Activated naive CD8-positive, alpha-beta T cell treated with anti-CD3 and anti-CD28 coated beads, Interleukin-2, amount 10 ng/mL, durations not matched to agents 7 days and 5 days (primary cell): Measurements from ENCODE around the gene CORO2A. TPM values are rescaled to one million over a fixed set of nuclear protein-coding genes. Genes with fewer than 3 reads are reported as not detected.
A peak's percentile ranks its signal among the peaks of the same experiment; 100 is the strongest.
"Not testable (repeated sequence)": the region's sequence is repeated elsewhere in the genome, so short reads cannot be mapped to it uniquely, and the experiment has no call there.

ENCODE experiments used
- ATAC-seq: fragments of 150-1000 bp; cut with Tn5 transposase; one replicate; pipeline ENCODE4 v1.10.0; 2021; ENCODE audit warnings: low read depth, moderate library complexity
- POLR2A ChIA-PET: fragments of 350-600 bp; sonication (Branson Sonifier 250); formaldehyde crosslinking; loops from one replicate; lab custom pipeline; 2021; ENCODE audit warnings: antibody characterized with exemption; lab: Charles Lee
- DNase-seq: peaks from one replicate; pipeline ENCODE4 v3.0.0; 2021
- H3K27ac Mint-ChIP-seq: one replicate; pipeline ENCODE4 v1.8.0; 2022; ENCODE audit warnings: mild to moderate bottlenecking, mixed read lengths
- H3K27me3 Mint-ChIP-seq: one replicate; pipeline ENCODE4 v1.8.0; 2022; ENCODE audit warnings: mild to moderate bottlenecking, moderate library complexity, mixed read lengths
- H3K36me3 Mint-ChIP-seq: one replicate; pipeline ENCODE4 v1.8.0; 2021; ENCODE audit warnings: mild to moderate bottlenecking, mixed read lengths
- H3K4me1 Mint-ChIP-seq: one replicate; pipeline ENCODE4 v1.8.0; 2021; ENCODE audit warnings: mixed read lengths
- H3K4me3 Mint-ChIP-seq: one replicate; pipeline ENCODE4 v1.8.0; 2022; ENCODE audit warnings: mild to moderate bottlenecking, moderate library complexity, mixed read lengths
- H3K9me3 Mint-ChIP-seq: one replicate; pipeline ENCODE4 v1.8.0; 2021; ENCODE audit warnings: mixed read lengths
- total RNA-seq, 2 experiments: library from RNA; stranded (reverse); gene quantifications; one replicate each; pipeline ENCODE4 v1.2.3, GENCODE V29; 2021

Gene CORO2A
- total RNA-seq, 2 experiments from 2014 or later = 11.7 to 12.0 TPM

DNA sequence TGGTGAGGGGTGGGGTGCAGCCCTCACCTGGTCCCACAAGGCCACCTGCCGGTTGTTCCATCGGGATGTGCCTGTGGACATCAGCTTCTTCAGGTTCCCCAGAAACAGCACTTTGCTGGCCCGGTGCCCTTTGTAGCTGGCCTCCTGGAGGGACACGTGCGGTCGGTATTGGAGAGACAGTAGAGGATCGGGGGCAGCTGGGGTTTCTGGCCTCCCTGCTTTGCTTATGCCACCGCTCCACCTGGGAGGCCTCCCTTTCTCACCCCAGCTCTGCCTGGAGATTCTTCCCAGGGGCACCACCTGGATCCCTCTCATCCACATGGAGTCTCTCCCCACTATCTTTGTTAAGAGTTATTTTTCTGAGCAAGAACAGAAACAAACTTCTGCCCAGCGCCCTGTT, 60.3 kb downstream of the CORO2A start:
- H3K27ac Mint-ChIP-seq = no peak overlapping the region
- DNase-seq (no peak), ATAC-seq (no peak)
- no peak overlapping the region for H3K4me3 Mint-ChIP-seq
- peaks cover 7% of the 10 kb centered on the region for H3K4me1 Mint-ChIP-seq
- H3K27me3 Mint-ChIP-seq = no peaks in the 10 kb centered on the region
- no peaks in the 10 kb centered on the region for H3K9me3 Mint-ChIP-seq
- H3K36me3 Mint-ChIP-seq = no peaks in the 10 kb centered on the region
- POLR2A ChIA-PET = interaction anchor here (1.0 kb wide), 1 partner anchor 11 kb away, joined by 3 read pairs; no protein-coding TSS in a partner anchor

DNA sequence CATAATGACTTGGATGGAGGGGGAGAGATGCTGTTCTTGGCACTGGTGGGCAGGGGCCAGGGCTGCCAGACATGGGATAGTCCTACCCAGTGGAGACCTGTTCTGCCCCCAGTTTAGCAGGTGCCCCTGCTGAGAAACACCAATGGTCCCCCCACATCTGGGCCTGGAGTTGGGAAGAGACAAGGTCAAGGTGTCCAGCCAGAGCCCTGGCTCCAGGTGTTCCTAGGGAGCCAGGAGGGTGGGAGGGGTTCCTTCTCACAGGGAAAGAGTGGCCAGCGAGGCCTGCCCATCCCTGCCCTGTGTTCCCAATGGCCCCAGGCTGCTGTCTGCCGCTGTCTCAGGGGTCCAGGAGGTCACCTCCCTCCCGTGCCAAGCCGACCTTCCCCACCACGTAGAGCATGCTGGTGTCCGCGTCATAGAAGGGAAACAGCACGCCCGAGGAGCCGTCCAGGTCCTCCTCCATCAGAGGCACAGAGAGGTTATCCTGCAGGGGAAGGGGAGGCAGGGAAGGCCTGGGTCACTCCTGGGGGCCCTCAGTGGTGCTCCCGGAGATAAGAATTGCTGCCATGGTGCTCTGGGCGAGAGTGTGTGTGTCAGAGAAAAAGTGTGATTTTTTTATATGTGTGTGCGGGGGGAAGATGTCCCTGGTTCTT, 61.7 kb downstream of the CORO2A start:
- no peaks in the 10 kb centered on the region for H3K27me3 Mint-ChIP-seq
- no peak overlapping the region for H3K4me3 Mint-ChIP-seq
- ATAC-seq (no peak), DNase-seq (no peak)
- H3K36me3 Mint-ChIP-seq = peaks cover 4% of the 10 kb centered on the region
- H3K27ac Mint-ChIP-seq = peak overlapping the region; percentile 51
- H3K4me1 Mint-ChIP-seq = peaks cover 7% of the 10 kb centered on the region
- H3K9me3 Mint-ChIP-seq = no peaks in the 10 kb centered on the region
- POLR2A ChIA-PET = no interaction called here

DNA sequence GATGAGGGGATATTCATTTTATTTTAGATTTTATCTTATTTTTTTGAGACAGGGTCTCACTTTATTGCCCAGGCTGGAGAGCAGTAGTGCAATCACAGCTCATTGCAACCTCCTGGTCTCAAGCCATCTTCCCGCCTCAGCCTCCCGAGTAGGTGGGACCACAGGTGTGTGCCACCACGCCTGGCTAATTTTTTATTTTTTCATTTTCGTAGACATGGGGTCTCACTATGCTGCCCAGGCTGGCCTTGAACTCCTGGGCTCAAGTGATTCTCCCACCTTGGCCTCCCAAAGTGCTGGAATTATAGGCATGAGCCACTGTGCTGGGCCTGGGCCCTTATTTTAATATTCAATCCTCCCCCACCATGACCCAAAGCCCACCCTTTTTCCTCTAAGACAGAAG, 62.4 kb downstream of the CORO2A start:
- POLR2A ChIA-PET = interaction anchor here (0.6 kb wide), 1 partner anchor 28 kb away, joined by 3 read pairs; no protein-coding TSS in a partner anchor
- ATAC-seq, H3K36me3 Mint-ChIP-seq, DNase-seq, H3K27me3 Mint-ChIP-seq, H3K9me3 Mint-ChIP-seq, H3K4me3 Mint-ChIP-seq, H3K4me1 Mint-ChIP-seq: not testable (repeated sequence)
- peak overlapping the region; percentile 51 for H3K27ac Mint-ChIP-seq

DNA sequence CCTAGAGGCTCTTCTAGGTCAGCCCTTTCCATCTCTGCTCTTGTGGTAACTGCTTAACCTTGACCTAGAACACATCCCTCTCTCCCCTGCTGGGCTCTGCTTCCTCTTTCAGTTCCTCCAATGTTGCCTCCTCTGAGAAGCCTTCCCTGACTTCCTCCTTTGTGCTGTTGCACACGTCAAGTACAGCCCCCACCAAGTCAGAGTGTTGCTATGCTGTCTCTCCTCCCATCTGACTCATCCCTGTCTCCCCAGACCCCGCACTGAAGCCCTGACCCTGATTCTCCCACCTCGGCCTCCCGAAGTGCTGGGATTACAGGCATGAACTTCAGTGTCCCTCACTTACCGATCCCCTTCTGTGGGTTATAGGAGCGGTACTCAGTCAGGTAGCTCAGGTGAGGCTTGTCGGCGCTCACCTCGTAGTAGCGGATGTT, 63.0 kb downstream of the CORO2A start:
- Mint-ChIP-seq H3K9me3 (no peaks in the 10 kb centered on the region), H3K27me3 (no peaks in the 10 kb centered on the region), H3K4me3 (no peak overlapping the region), H3K36me3 (peaks cover 4% of the 10 kb centered on the region), H3K4me1 (peaks cover 7% of the 10 kb centered on the region), H3K27ac (peak overlapping the region; percentile 59)
- DNase-seq (no peak), ATAC-seq (peak; percentile 53)
- POLR2A ChIA-PET = interaction anchor here (0.6 kb wide), 1 partner anchor 27 kb away, joined by 3 read pairs; no protein-coding TSS in a partner anchor

DNA sequence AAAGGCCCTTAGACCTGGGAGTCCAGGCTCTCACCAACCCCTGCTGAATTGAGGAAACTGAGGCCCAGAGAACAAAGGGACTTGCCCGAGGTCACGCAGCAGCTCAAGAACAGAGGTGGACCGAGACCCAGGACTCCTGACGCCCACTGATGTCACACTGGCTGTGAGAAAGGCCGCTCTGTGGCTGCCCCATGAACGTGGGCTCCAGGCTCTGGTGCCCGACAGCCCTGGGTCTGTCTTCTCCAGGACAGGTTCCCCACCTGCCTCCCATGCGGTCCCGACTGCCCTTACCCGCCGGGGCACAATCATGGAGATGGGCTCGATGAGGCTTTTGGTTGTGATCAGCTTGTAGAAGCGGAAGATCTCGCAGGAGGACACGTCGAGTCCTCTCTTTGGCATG, 64.1 kb downstream of the CORO2A start:
- no peak overlapping the region for H3K27ac Mint-ChIP-seq
- POLR2A ChIA-PET = interaction anchor here (0.9 to 1.3 kb wide), 2 partner anchors 9 to 26 kb away, joined by 4 read pairs; partner anchors contain the start of gene TRIM14
- H3K36me3 Mint-ChIP-seq = peaks cover 4% of the 10 kb centered on the region
- H3K27me3 Mint-ChIP-seq = no peaks in the 10 kb centered on the region
- no peak overlapping the region for H3K4me3 Mint-ChIP-seq
- no peak for ATAC-seq
- DNase-seq = no peak
- H3K9me3 Mint-ChIP-seq = no peaks in the 10 kb centered on the region
- peaks cover 7% of the 10 kb centered on the region for H3K4me1 Mint-ChIP-seq

DNA sequence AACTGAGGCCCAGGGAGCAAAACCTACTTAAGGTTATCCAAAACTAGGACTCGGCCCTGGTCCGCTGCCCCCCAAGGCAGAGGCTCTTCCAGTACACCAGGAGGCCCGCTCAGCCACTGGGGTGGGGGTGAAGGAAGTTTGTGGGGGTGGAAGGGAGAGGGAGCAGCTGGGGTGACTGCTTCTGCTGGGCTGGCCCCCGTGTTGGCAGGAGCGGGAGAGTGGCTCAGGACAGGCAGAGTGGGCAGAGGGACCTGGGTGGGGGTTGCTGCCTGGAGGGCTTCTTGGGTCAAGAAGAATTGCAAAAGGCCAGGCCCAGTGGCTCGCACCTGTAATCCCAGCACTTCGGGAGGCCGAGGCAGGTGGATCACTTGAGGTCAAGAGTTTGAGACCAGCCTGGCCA, 65.2 kb downstream of the CORO2A start:
- peaks cover 7% of the 10 kb centered on the region for H3K4me1 Mint-ChIP-seq
- H3K27me3 Mint-ChIP-seq = no peaks in the 10 kb centered on the region
- no peak overlapping the region for H3K27ac Mint-ChIP-seq
- no peaks in the 10 kb centered on the region for H3K9me3 Mint-ChIP-seq
- DNase-seq (no peak), ATAC-seq (no peak)
- H3K36me3 Mint-ChIP-seq = peaks cover 4% of the 10 kb centered on the region
- POLR2A ChIA-PET = no interaction called here
- H3K4me3 Mint-ChIP-seq = no peak overlapping the region

DNA sequence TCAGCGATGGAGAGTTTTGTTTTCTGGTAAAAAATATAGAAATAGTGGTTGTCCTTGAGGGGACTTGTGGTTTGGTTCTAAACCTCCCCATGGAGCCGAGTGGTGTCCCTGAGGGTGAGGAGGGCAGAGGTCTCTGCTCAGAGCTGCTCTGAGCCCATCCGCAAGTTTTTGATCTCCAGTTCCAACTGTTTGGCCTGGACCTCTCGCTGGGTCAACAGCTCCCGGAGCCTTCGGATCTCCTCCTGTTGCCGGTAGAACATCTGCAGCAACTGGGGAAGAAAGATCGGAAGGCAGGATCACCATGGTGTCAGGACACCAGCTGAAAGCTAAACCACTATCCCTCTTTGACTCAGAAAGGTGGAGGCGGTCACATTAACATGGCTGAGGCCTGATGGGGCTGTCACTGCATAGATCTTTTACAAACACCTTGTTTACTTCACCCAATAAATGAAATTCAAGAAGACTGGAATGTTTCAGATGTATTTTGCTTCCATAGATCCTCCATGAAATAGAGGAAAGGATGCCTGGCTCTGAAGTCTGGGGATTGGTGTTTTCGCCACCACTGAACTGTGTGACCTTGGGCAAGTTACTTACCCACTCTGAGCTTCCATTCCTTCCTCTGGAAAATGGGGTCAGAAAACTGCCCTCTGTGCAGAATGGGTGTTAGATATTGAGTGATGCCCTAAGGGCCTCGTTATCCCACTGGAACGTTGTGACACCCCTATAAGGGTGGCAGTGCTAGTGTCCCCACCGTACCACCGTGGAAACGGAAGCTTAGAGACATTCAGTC, 67.6 kb downstream of the CORO2A start:
- ATAC-seq = no peak
- Mint-ChIP-seq H3K9me3 (no peaks in the 10 kb centered on the region), H3K4me3 (no peak overlapping the region), H3K4me1 (peaks cover 24% of the 10 kb centered on the region), H3K27me3 (no peaks in the 10 kb centered on the region), H3K27ac (no peak overlapping the region), H3K36me3 (peaks cover 4% of the 10 kb centered on the region)
- POLR2A ChIA-PET = interaction anchor here (1.4 kb wide), 1 partner anchor 131 kb away, joined by 3 read pairs; the partner anchor contains the start of gene TBC1D2
- no peak for DNase-seq

DNA sequence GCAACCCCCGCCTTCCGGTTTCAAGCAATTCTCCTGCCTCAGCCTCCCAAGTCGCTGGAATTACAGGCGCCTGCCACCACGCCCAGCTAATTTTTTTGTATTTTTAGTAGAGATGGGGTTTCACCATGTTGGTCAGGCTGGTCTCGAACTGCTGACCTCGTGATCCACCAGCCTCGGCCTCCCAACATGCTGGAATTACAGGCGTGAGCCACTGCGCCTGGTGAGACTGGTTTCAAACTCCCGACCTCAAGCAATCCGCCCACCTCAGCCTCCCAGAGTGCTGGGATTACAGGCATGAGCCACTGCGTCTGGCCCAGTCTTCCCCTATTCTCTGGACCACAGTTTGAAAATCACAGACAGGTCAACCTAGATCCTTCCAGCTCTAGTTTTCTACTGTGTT, 68.3 kb downstream of the CORO2A start:
- not testable (repeated sequence) for H3K27ac Mint-ChIP-seq

DNA sequence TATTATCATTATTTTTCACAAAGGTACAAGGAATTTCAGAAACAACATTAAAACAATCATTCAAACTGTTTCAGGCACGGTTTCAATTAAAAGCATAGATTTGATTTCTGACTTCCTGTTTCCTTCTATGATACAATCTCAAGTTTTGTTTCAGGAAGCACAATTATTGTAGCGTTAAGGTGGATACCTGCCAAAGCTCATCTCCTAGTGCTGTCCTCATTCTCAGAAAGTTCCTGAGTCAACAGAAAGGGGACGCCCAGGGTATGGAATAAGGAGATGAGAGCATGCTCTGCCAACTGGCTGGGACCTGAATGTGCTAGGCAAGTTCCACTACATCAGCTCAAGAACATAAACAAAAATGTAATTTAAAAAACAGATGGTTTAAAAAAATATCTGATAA, 71.4 kb downstream of the CORO2A start:
- Mint-ChIP-seq H3K36me3 (peaks cover 11% of the 10 kb centered on the region), H3K4me1 (peaks cover 37% of the 10 kb centered on the region), H3K27me3 (no peaks in the 10 kb centered on the region), H3K9me3 (no peaks in the 10 kb centered on the region), H3K27ac (peak overlapping the region; percentile 94), H3K4me3 (no peak overlapping the region)
- POLR2A ChIA-PET = interaction anchor here (0.8 to 7.5 kb wide), 6 partner anchors 11 to 136 kb away, joined by 3 to 125 read pairs (median 4); partner anchors contain the start of gene TBC1D2
- ATAC-seq (no peak), DNase-seq (no peak)

More for the DNA sequence above, 68.3 kb downstream of the CORO2A start:
- H3K9me3 Mint-ChIP-seq, H3K27me3 Mint-ChIP-seq, DNase-seq, ATAC-seq, H3K36me3 Mint-ChIP-seq, H3K4me3 Mint-ChIP-seq: not testable (repeated sequence)
- H3K4me1 Mint-ChIP-seq = peaks cover 23% of the 10 kb centered on the region
- POLR2A ChIA-PET = interaction anchor here (0.7 to 1.4 kb wide), 2 partner anchors 41 to 131 kb away, joined by 3 to 5 read pairs; partner anchors contain the start of gene TBC1D2

DNA sequence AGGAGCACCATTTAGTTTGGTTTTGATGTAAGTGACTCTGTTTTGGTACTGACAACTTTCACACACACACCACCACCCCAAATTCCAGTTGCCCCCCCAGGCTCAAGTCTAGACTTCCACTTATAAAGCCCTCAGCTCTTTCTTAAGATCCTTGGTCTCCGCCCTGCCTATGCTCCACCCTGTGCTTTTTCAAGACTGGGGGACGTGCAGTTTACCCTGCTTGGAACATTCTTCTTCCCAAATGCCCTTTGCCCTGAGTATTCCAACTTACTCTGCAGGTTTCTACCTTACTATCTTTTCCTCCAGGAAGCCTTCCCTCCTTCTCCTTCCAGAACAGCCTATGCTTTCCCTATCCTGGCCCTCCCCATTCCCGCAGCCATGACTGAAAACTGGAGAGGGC, 72.0 kb downstream of the CORO2A start:
- POLR2A ChIA-PET = interaction anchor here (0.8 to 7.5 kb wide), 6 partner anchors 11 to 136 kb away, joined by 3 to 125 read pairs (median 4); partner anchors contain the start of gene TBC1D2
- Mint-ChIP-seq H3K36me3 (peaks cover 13% of the 10 kb centered on the region), H3K4me1 (peaks cover 37% of the 10 kb centered on the region), H3K4me3 (peak overlapping the region; percentile 91), H3K9me3 (no peaks in the 10 kb centered on the region), H3K27ac (peak overlapping the region; percentile 94), H3K27me3 (no peaks in the 10 kb centered on the region)
- ATAC-seq = no peak
- DNase-seq = no peak

DNA sequence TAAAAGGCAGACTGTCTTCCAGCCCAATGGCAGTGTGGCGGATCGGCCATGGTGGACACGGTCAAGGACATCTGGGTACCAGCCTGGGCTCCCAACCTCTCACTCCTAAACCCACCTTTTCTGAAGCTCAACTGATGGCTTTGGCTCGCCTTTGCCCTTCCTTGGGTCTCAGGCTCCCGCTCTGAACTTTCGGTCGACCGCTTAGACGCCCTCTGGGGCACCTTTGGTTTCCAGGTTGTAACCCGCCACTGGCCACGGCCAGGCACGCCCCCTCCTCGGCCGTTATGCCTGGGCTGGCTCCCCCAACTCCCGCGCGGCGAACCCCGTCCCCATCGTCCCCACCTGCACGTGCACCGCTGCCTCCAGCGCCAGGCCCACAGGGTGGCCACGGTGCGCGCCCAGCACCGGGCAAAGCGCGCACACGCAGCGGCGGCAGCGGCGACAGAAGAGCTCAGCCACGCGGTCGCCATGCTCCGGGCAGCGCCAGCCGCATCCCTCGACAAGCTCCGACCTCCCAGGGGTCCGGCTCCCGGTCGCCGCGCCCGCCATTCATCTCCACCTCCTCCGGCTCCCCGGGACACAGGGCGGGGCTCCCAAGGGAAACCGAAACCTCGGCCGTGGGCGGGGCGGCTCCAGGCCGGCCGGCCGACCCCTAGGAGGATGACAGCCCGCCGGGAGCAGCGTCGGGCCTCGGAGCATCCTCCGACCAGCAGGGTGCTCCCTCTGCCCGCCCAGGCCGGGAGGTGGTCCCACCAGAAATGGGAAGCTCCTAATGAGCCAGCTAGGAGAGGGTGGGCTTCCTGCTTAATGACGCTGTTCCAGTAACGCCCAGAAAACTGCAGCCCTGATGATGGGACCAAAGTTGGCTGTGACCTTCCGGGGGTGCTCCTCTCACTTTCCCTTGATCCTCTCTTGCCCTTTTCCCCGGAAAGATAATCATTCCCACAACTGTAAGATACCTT, 73.5 kb downstream of the CORO2A start, which contains the start of gene TRIM14:
Gene TRIM14, minus strand, starts transcription at position 583 of the 962 bp plus-strand sequence. Its CDS starts 34 bp downstream, at position 549.
- peak; percentile 81 for DNase-seq
- Mint-ChIP-seq H3K4me3 (peak within 1 kb of the TSS; percentile 91), H3K36me3 (peaks cover 17% of the 10 kb centered on the region), H3K27me3 (no peaks in the 10 kb centered on the region), H3K4me1 (peaks cover 41% of the 10 kb centered on the region), H3K27ac (peak within 1 kb of the TSS; percentile 94), H3K9me3 (no peaks in the 10 kb centered on the region)
- peak; percentile 72 for ATAC-seq
- POLR2A ChIA-PET = interaction anchor here (0.6 to 7.5 kb wide), 17 partner anchors 9 to 196 kb away, joined by 3 to 125 read pairs (median 5); partner anchors contain the start of genes ANP32B, CORO2A, NANS and TBC1D2

DNA sequence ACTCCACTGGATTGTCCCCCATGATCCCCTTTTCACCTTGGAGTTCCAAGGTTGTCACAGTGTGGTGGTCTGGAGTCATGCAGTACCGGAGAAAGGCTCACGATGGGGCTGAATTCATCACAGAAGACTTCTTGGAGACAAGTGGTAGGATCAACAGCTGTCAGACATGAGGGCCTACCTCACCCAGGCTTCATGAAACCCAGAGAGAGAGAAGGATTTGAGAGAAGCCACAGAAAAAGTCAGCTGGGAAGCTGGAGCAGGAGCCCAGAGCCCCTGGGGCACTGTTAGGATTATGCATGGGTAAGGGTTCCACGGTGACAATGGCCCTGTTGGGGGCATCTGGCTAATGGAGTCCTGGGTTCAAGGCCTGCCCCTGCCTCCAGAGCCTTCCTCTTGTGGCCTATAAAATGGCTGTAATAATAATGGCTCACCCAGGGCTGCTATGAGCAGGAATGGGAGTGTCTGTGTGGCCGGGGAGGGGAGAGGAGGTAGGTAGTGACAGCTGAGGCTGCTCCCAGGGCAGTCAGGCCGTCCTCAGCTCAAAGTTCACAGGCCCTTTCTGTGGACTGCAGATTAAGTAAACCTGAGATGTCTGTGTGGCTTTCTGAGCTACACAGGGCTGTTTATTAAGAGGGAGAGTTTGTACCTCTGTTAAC, 74.3 kb downstream of the CORO2A start:
- ATAC-seq (peak; percentile 79), DNase-seq (peak; percentile 57)
- H3K4me3 Mint-ChIP-seq = peak overlapping the region; percentile 91
- peak overlapping the region; percentile 94 for H3K27ac Mint-ChIP-seq
- no peaks in the 10 kb centered on the region for H3K9me3 Mint-ChIP-seq
- POLR2A ChIA-PET = interaction anchor here (0.9 to 7.5 kb wide), 10 partner anchors 10 to 196 kb away, joined by 3 to 125 read pairs (median 5); partner anchors contain the start of genes ANP32B, TBC1D2 and TRMO
- peaks cover 44% of the 10 kb centered on the region for H3K4me1 Mint-ChIP-seq
- H3K36me3 Mint-ChIP-seq = peaks cover 17% of the 10 kb centered on the region
- H3K27me3 Mint-ChIP-seq = no peaks in the 10 kb centered on the region
